GM18499 (cell line): ENCODE results near the gene MORC2.

Experiments
- ATAC-seq: cut with Tn5 transposase; IDR thresholded peaks from one replicate; pipeline ENCODE4 v1.9.1; 2021; ENCODE audit warnings: moderate number of reproducible peaks; ENCODE audit not compliant: insufficient read depth, unreplicated experiment

Gene MORC2

DNA sequence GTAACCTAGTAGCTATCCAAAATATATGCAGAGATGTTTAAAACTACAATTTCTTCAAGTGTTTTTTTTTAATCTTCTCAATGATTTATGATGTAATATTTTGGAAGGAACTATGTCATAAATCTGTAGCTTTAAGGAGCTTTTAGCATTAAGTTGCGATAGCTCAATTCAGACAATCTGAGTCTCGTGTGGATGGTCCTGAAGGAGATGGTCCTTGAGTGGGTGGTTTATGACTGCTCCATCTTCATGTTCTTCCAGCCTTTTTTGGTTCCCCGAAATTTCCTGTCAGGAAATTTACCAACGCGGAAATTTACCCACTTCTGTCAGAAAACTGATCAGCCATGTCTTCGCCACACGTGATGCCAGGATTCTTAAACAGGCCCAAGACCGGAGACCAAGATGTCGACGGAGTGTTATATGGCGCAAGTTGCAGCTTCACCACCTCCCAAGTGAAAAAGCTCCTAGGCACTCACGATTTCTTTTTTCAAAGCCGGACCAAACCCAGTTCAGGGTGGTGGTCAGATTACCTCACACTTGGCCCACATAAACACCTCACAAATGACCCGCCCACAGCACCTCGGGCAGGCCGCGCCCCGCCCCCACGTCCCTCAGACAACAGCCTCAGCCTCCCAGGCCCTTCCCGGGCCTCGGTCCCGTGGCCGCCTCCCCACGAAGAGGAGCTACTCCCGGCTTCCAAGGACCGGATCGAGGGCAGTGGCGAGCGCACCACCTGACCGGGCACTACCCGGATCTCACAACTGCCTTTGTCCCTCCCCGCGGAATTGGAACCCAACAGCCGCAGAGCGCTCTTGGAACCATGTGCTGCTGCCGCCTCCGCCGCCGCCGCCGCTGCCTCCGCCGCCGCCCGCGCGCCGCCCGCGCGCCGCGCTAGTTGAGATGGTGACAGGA lies at the start of gene MORC2:
MORC2 (minus strand) TSS at position 760 of the 909 bp plus-strand sequence. CDS start 885 bp downstream, outside the sequence.
- ATAC-seq: peak; percentile 20

- ATAC-seq: no peak
Observed at GRCh38 chr22:31005535-31005934, 37.0 kb upstream of the MORC2 start.

DNA sequence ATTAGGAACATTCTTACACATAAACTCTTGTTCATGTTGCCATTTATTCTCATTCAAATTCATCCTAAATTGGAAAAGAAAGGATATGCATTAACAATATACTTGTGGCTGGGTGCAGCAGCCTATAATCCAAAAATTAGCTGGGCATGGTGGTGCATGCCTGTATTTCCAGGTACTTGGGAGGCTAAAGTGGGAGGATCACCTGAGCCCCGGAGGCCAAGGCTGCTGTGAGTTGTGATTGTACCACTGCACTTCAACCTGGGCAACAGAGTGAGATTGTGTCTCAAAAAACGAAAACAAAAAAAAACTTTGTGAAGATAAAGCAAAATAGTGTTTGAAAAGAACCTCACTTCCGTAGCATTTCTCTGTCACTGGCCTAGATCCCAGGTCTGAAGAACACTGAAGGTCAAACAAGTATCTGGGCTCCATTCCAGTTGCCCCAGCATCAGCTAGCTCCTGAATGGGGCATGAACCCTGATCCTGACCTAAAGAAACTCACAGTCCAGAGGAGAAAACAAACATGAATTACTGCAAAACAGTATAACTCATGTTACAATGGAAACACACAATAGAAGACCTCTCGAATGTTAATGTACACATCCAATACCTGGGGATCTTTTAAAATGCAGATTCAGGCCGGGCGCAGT lies 32.7 kb upstream of the MORC2 start:
- no peak for ATAC-seq

- ATAC-seq: no peak
Observed at GRCh38 chr22:30998329-30998728, 29.8 kb upstream of the MORC2 start.

DNA sequence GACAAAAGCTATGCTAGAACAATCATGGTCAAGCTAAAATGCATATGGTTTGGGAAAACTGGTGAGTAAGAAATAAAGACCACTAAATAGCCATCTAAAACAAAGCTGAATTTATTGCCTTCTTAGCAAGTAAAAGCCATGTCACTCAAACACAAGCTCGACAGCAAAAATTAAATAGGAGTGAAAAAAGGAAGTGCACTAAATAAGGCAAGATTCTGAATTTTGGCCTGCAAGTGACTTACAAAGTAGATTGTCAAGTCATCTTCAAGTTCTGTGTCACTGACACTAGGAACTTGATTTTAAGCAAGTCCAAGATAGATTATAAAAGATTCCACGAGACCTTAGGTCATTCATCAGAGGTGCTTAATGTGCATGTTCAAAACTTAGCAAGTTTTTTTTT lies 27.9 kb upstream of the MORC2 start:
- ATAC-seq: no peak

GRCh38 chr22:30994960-30995359 lies 26.4 kb upstream of the MORC2 start:
- no peak for ATAC-seq

DNA sequence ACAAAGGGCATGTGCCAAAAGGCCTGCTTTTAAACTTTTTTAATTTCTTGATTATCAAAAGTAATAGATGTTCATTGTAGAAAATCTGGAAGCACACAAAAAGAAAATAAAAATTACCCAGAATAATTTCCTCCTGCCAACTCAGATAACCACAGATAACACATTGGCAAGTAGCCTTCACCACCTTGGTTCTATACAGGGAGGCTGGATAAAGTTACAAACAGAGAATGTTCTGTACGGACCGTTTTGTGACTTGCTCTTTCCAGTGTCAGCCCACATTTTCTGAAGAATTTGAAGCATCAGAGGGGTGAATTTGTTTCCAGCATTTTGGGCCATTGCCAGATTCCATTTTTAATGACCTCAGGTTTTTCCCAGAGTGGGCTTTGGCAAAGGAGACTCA lies 24.0 kb upstream of the MORC2 start:
- ATAC-seq: no peak

DNA sequence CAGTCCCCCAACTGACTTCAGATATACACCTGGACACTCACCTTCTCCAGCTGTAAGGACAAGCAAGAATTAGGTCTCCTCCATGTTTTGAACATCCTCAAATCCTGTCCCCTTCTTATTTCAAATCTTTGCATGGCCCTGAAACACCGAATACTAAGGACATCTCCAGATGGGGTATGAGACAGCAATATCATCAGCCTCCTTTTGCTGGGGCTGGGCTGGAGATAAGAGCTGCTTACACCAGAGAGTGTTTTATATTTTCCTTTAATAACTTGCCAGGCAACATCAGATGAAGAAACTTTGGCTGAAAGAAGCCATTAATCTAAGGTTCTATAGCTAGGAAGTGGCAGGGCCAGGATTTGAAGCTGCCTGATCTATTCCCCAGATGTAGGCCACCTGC lies 22.1 kb upstream of the MORC2 start:
- no peak for ATAC-seq

GRCh38 chr22:30989474-30989873 lies 20.9 kb upstream of the MORC2 start:
- no peak for ATAC-seq

DNA sequence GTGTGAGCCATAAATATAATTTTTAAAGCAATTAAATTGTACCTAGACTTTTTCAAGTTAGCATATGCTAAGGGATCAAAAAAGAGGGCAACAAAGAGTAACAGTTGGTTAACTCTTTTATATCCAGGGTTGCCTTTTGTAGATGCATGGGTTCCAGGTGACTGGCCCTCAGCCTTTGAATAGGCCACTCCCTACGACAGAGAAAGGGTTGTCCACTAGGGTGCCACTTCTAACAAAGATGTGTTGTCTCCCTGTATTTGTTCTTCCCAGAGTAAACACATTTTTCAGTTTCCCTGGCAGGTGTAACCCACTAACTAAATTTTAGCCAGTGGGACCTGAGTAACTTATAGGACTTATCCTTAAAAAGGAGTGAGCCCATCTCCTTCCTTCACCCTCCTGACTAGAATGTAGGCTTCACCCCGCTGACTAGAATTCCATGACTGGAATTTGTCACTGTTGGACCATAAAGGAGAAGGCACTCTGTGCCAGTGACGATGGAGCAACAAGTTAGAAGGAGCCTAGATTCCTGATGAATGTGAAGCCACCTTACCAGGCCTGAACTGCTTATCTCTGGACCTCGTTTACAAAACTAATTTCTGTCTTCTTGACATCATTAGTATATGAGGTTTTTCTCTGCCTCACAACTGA lies 17.1 kb upstream of the MORC2 start:
- no peak for ATAC-seq

DNA sequence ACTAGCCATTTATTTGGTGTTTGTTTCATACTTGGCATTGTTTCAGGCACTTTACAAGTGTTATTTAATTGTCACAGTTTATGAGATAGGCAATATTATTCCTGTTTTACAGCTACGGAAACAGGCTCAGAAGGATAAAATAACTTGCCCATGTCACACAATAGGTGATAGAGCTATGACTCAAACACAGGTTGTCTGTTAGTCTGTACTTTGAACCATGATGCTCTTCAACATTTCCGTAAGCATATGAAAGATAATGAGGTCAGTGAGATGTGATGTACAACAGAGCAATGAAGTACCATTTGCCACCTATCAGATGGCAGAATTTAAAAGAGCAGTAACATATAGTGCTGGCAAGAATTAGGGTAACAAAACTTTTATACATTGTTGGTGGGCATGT lies 15.7 kb upstream of the MORC2 start:
- ATAC-seq: no peak

GRCh38 chr22:30982512-30982911 lies 13.9 kb upstream of the MORC2 start:
- no peak for ATAC-seq

GRCh38 chr22:30979932-30980331 lies 11.4 kb upstream of the MORC2 start:
- no peak for ATAC-seq

DNA sequence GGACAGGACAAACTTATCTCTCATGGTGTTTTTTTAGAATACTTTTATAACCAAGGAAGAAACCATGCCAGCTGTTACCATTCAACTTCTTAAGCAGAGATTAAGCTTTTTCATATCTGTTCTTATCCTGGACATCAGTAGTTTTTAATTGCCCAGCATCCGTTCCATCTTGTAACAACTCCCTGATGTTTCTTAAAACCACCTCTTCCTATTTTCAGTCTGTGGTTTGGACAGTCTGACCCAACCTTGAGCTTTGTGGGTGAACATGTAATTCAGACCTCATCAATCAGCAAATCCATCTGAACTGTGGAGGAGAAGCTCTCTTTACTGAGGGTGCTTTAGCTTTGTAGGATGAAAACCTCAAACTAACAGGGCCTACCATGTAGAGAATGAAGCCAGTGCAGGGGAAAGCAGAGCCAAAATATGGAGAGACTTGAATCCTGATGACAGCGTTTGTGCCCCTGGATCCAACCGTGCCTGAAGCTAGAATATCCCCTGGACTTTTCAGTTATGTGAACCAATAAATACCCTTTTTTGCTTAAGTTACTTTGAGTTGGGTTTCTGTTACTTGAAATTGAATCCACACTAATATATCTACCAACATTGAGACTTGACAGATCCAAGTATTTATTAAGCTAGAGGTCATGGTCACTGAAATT lies 9.9 kb upstream of the MORC2 start:
- no peak for ATAC-seq

DNA sequence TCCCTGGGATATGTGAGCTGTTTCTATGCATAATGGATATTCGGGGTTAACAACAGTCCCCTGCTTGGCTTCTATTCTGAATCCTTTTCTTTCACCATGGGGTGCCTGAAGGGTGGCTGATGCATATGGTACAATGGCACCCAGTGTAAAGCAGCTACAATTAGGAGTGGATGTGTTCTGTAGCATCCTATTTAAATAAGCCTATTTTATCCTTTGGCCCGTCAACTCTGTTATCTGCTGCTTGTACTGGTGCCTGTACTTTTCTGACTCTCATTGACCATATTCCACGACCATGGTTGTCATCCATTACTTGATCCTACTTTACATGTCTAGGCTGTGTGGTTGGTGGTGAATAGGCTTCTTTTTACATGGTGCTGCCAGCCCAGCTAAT lies 1.8 kb upstream of the MORC2 start:
- ATAC-seq: no peak

- no peak for ATAC-seq
Observed at GRCh38 chr22:30969532-30970355, 1.2 kb upstream of the MORC2 start.

- ATAC-seq: peak; percentile 81
Observed at GRCh38 chr22:30968924-30969531, 454 bp upstream of the MORC2 start, which contains the start of gene TUG1. TUG1 (plus strand) TSS chr22:30969265.

- no peak for ATAC-seq
Observed at GRCh38 chr22:30964858-30965257, 3.7 kb downstream of the MORC2 start.

DNA sequence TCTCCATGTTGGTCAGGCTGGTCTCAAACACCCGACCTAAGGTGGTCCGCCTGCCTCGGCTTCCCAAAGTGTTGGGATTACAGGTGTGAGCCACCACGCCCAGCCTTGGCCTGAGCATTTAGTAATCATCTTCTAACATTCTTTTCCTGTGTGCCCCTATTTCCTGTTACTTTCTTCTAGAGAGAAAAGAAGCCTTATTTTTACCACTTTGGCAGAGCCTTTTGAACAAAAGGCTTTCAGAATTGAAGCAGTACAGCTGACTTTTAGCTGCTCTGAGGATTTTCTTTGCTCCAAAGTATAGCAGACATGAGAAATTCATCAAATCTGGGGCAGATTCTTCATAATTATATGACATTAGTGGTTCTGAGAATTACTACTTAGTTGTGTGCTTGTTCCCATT lies 13.4 kb downstream of the MORC2 start:
- no peak for ATAC-seq
